HS-27A (cell line): ENCODE results near the gene ZNF74.
"Not testable (repeated sequence)": the region's sequence is repeated elsewhere in the genome, so short reads cannot be mapped to it uniquely, and the experiment has no call there.

Experiments
- DNase-seq: peaks from one replicate; pipeline ENCODE4 v3.0.0-alpha.2; 2012; ENCODE audit warnings: low read depth, missing footprints

Gene ZNF74

DNA sequence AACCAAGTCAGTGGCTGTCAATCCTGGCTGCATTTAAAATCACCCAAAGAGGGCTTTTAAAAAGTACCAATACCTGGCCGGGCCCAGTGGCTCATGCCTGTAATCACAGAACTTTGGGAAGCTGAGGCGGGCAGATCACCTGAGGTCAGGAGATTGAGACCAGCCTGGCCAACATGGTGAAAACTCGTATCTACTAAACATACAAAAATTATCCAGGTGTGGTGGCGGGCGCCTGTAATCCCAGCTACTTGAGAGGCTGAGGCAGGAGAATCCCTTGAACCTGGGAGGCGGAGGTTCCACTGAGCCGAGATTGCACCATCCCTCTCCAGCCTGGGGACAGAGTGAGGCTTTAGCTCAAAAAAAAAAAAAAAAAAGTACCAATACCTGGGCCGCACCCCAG is 17.7 kb upstream of the ZNF74 start:
- DNase-seq = not testable (repeated sequence)

DNA sequence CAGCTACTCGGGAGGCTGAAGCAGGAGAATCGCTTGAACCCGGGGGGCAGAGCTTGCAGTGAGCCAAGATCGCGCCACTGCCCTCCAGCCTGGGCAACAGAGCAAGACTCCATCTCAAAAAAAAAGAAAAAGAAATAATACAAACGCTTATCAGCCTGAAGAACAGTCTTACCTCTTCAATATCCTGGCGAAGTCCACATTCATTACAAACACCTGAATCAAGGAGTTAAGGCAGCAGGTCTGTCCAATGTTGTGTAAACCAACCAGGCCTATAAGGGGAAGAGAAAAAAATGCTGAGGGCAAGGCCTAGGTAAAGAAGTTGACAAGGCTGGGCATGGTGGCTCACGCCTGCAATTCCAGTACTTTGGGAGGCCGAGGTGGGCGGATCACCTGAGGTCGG is 17.0 kb upstream of the ZNF74 start:
- not testable (repeated sequence) for DNase-seq

DNA sequence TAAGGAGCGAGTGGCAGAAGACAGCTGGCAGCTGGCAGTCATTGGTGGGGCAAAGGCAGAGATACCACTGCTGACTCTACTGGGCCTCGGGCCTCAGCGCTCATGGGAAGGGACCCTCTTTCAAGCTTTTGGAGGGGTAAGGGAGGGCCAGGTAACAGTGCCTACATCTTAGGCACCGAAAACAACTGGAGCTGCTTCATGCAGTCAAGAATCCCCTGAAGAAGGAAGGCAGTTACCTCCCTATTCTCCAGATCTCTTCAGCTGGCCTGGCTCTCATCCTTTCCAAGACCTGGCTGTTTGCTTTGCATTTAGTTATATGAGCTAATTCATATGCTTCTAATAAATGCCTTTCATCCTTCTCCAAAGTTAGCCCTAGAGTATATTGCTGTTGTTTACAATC is 15.8 kb upstream of the ZNF74 start:
- no peak for DNase-seq

DNA sequence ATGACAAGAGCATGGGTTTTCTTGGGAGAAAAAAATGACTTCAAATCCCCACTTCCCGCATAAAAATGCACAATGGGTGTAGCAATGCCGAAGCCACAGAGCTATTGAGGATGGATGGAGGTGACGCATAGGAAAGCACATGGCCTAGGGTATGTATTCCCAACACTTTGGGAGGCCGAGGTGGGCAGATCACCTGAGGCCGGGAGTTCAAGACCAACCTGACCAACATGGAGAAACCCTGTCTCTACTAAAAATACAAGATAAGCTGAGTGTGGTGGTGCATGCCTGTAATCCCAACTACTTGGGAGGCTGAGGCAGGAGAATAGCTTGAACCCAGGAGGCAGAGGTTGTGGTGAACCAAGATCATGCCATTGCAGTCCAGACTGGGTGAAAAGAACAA is 15.3 kb upstream of the ZNF74 start:
- not testable (repeated sequence) for DNase-seq

DNA sequence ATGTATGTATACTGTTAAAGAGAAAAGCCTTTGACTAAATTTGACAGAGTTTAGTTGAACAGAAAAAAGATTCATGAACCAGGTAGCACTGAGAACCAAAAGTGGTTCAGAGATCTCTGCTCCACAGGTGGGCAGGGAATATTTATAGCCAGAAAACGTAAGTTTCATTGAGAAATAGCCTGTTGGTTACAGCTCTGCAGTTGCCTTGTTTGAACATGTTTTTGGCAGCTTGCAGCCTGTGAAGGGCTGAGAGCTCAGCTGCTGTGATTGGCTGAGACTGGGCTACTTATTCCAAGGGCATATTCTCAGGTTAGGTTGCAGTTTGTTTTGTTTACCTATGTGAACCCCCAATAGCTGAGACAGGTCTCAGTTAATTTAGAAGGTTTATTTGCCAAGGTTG is 13.5 kb upstream of the ZNF74 start:
- DNase-seq = no peak

DNA sequence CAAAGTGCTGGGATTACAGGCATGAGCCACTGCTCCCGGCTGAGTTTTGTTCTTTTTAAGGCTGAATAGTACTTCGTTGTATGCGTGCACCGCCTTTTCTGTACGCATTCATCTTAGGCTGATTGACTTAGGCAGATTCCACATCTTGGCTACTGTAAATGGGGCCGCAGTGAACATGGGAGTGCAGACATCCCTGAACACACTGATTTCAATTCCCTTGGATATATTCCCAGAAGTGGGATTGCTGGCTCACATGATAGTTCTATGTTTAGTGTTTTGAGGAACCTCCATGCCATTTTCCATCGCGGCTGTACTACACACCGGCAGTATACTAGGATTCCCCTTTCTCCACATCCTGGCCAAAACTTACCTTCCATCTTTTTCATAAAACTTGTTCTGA is 10.4 kb upstream of the ZNF74 start:
- DNase-seq = no peak

DNA sequence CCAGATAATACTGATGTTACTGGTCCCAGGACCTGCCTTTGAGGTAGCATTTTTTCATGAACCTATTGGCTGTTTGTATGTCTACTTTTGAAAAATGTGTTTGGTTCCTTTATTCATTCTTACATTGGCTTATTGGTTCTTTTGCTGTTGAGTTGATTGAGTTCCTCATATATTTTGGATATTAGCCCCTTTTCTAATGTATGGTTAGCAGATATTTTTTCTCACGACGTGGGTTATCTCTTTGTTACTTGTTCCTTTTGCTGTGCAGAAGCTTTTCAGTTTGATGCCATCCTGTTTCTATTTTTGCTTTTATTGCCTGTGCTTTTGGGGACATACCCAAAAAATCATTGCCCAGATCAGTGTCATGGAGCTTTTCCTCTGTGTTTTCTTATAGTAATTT is 9.8 kb upstream of the ZNF74 start:
- no peak for DNase-seq

DNA sequence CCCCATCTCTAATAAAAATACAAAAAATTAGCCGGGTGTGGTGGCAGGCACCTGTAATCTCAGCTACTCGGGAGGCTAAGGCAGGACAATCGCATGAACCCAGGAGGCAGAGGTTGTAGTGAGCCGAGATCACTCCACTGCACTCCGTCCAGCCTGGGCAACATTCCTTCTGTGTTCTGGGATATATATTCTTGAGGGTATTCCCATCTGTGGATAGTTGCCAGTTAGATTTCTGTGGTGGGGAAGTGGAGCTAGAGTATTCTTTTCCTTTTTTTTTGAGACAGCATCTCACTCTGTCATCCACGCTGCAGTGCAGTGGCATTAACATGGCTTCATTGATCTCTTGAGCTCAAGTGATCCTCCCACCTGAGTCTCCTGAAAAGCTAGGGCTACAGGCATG is 9.1 kb upstream of the ZNF74 start:
- no peak for DNase-seq

DNA sequence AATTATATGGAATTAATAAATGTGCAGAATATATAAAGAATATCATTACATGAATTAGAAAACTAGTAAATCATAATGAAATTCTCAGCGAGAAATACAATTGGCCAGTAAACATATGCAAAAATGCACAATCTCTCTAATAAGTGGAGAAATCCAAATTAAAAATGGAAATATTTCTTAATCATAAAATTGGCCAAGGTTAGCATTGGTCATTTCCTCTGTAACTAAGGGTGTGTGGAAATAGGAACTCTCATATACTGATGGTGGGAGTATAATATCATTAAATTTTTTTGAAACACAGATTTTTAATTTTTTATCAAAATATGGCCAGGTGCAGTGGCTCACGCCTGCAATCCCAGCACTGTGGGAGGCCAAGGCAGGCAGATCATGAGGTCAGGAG is 7.6 kb upstream of the ZNF74 start:
- no peak for DNase-seq

DNA sequence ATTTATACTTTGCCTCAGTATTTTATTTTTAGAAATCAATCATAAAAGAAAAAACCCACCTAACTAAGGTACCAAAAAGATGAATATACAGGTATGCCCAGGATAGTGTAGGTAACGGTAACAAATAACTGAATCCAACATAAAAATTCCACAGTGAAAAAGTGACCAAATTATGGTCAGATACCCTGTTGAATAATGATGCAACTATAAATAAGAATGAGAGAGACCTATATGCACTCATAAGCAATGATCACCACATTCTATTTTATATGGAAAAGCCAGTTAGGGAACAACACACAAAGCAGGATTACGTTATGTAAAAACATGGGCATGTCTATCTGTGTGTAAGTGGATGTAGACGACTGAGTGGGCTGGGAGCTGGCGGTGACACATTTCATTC is 7.0 kb upstream of the ZNF74 start:
- no peak for DNase-seq

DNA sequence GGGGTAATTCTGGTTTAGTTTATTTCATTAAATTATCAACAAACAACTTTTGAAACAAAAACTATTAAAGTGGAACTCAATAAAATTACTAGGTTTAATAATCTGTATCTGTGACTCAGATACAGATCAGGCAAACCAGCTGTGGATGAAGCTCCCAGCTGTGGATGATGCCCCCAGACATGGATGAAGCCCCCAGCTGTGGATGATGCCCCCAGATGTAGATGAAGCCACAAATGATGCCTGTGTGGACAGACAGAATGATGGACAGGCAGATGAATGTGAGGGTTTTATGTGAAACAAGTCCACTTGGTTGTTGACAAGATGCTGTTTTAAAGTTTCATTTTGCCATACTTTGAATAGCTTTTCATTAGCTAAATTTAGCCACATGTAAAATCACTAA is 5.8 kb upstream of the ZNF74 start:
- no peak for DNase-seq

DNA sequence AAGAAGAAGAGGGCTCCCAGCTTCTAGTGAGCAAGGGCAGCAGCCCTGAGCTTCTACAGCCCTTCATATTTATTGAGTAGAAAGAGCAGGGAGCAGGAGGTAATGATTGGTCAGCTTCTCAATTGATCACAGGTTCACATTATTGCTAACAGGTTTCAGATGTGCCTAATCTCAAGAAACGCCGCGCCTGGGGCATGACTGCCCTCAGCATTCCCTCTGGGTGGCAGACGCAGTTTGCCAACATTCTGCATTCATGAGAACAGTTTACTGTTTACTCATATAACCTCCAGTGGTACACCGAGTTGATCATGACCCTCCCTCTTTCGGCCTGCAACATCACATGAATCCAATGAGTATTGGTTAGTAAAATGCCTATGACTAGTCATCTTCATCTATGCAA is 4.7 kb upstream of the ZNF74 start:
- no peak for DNase-seq

DNA sequence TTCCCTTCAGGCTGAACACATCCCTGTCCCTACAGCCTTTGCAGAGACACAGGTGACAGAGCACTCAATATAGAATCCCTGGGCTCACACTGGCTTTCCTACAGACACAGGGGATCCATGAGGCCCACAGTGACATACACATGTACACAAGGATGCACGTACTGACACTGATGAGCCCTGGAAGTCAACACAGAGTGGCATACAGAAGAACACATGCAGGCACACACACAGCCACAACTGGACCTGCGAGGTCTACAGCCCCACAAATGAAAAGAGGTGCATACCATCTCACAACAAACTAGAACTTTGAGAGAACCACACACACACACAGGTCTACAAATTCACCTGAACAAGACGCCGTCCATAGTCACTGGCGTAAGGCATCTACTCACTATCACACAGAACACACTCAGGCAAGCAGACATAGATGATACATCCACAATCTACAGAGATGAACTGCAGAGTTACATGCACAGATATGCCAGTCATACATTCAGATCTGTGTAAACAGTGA is 3.5 kb upstream of the ZNF74 start:
- no peak for DNase-seq

DNA sequence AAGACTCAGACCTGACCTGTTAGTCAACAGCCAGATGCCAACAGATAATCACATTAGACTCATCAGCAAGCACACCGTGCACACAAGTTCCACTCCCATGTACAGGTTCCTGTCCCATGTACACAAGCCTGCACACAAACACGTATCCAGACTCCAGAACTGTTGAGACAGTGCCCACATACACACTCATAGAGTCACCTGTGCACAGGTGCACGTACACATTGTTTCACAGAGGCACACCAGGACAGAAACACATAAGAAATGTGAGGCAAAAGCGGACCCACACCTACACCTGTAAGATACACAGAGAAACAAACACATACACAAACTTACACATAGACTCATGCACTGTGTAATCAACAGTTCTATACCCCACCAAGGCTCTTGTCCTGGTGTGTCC is 2.7 kb upstream of the ZNF74 start:
- no peak for DNase-seq

DNA sequence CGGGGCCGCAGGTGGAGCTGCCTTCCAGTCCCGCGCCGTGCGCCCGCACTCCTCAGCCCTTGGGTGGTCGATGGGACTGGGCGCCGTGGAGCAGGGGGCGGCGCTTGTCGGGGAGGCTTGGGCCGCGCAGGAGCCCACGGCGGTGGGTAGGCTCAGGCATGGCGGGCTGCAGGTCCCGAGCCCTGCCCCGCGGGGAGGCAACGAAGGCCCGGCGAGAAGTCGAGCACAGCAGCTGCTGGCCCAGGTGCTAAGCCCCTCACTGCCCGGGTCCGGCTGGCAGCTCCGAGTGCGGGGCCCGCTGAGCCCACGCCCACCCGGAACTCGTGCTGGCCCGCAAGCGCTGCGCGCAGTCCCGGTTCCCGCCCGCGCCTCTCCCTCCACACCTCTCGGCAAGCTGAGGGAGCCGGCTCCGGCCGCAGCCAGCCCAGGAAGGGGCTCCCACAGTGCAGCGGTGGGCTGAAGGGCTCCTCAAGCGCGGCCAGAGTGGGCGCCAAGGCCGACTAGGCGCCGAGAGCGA is 1.5 kb upstream of the ZNF74 start:
- not testable (repeated sequence) for DNase-seq

DNA sequence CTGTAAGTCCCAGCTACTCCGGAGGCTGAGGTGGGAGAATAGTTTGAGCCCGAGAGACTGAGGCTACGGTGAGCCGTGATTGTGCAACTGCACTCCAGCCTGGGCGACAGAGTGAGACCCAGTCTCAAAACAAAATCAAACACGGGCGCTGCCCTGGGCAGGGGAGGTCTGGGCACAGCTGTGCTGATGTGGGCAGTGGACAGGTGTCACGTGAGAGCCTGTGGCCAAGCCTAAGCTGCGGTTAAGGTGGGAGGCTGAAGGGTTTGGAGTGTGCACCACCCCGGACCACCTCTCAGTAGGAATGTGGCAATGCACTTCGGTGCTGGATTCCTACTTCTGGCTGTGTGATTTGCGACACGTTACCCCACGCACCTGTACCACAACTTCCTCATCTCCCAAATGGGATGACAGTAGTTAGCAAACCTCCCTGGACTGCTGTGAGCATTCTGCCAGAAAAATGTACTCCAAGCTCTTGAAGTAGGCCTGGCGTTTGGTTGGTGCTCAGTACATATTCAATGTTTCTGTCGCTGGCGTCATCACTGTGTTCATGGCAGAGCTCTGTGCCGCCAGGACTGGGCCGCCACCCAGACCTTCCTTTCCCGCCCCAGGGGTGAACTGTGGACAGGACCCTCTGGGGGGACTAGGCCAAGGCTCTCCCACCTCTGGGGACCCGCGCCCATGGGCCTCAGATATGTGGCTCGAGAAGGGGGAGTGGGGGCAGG is 807 bp upstream of the ZNF74 start:
- DNase-seq = no peak

DNA sequence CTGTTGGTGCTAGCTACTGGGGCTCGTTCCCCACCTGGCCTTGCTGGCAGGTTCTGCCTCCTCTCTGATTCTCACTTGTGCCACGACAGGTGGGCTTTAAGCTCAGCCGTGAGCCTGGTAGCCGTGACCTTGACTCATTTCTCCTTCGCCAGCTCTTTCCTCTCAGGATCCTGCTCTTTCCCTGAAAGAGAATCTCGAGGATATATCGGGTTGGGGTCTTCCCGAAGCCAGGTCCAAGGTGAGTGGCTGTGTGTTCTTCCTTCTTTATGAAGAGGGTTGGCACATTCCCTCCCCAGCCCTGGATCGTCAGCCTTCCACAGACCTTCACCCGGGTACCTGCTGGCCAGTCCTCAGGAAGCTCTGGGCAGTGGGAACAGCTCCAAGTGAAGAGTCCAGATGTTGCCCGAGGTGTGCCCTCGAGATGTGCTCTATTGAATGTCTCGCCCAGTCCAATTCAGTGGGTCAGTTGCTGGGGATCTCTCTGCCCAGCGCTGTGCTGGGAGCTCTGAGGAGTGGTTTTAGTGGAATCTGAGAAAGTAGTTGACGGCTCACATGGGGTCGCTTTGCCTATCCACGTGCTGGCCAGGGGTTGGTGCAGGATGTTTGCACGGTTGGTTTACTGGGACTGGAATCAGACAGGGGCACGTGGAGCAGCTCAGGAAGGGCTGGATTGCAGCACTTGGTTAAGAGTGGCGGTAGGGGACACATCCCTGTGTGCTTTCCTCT is 1.4 kb downstream of the ZNF74 start:
- DNase-seq = no peak

DNA sequence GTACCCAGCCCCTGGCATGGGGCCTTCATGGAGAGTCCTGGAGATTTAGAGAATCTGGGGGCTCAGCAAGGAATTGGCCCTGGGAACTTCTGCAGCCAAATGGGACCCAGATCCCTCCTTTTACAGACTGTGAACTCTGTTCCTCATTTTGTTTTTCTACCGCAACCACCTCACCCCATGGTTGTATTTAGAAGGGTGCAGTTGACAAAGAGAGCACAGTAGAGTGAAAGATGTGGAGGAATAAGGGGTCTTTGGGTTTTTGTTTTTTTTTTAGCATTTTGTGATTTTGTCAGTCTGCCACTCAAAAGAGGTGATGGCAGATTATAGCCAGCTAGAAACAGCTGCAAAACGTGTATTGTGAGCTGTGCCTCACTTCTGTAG is 1.9 kb downstream of the ZNF74 start:
- no peak for DNase-seq

DNA sequence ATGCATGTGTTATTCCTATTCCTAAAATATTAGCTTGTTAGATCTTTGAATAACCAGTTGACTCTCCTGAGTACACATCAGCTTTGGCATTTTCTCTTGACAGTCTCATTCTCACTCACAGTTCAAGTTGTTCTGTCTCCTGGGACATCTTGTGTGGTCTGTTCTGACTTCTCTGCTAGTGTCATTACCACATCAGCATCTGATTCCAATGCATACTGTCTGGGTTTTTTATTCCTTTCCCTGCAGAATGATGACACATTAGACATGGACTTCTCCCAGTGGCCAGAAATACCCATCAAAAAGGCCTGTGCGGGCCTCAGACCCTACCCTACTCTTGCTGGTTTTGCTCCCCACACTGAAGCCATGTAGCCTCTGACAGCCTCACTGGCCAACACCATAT is 2.7 kb downstream of the ZNF74 start:
- no peak for DNase-seq

DNA sequence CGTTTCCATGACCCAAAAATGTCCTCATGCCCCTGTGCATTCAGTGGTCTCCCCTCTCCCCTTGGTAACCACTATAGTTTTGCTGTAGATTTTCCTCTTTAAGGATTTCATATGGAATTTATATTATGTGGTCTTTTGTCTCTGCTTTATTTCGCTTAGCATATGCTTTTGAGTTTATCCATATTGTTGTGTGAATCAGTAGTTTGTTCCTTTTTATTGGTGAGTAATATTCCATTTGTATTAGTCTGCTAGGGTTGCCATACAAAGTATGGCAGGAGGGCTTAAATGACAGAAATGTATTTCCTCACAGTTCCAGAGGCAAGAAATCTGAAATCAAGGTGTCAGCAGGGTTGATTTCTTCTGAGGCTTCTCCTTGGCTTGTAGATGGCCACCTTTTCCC is 3.5 kb downstream of the ZNF74 start:
- no peak for DNase-seq

DNA sequence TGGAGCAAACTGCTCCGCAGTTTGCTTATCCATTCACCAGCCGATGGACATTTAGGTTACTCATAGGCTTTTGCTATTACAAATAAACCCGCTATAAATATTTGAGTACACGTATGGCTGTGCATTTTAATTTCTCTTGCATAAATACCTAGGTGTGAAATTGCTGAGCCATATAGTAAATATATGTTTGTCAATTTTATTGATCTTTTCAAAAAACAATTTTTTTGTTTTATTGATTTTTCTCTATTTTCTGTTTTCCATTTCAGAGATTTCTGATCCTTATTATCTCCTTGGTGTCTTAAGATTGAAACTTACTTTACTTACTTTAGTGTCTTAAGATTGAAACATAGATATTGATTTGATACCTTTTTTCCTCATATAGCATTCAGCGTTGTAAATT is 4.5 kb downstream of the ZNF74 start:
- DNase-seq = no peak

DNA sequence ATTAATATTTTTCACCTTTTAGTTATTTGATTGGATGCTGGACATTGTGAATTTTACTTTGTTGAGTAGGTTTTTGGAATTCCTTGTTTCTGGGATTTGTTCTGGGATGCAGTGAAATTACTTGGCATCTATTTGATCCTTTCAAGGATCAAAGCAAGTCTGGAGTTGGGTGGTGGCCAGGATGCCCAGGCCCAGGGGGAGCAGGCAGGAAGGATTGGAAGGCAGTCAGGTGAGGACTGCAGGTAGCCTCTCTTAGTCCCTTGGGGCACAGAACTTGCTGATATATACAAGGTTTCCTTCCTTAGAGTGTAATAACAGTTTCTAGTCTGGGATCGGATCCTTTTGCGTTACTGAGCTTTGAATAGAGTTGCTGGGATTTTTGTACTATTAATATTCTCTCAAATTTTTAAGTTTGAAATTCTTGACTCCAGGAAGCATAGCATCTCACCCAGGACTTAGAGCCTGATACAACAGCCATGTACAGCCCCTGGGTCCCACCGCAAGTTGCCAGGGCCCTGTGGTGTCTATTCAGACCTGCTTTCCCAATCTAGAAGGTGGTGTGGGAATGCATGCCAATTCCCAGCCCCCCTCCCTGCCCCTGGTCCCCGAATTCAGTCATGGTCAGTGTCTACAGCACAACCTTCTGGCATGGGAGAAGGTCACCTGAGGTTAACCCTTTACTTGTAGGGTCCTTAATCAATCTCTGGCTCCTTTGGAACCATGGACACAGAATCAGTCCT is 6.1 kb downstream of the ZNF74 start:
- DNase-seq = no peak
